GM12878 (cell line): Measurements from ENCODE around the gene MRPL27.

Experiments used
- BRCA1 ChIP-seq: IDR thresholded peaks from 2 replicates; pipeline ENCODE4 v1.6.1; 2011; ENCODE audit warnings: low read depth, low read length, improper control_type of control experiment
- CEBPB ChIP-seq, 2 experiments: fragments of 150-350 bp in 1 of 2; IDR thresholded peaks; 2 replicates each; pipeline ENCODE4 v1.6.1; 2012 to 2014; ENCODE audit warnings: low read depth in 2 of 2, low read length in 2 of 2, borderline replicate concordance in 1 of 2, inconsistent platforms in 1 of 2
- KDM1A ChIP-seq: fragments of 200-600 bp; sonication (generic); IDR thresholded peaks from 2 replicates; pipeline ENCODE4 v1.6.1; 2016; ENCODE audit warnings: borderline replicate concordance
- PML ChIP-seq: IDR thresholded peaks from 2 replicates; pipeline ENCODE4 v1.6.1; 2012; ENCODE audit warnings: low read length, inconsistent platforms
- POLR2A ChIP-seq: IDR thresholded peaks from 2 replicates; pipeline ENCODE4 v1.6.1; 2011; ENCODE audit warnings: low read depth, mild to moderate bottlenecking, low read length
- RFX5 ChIP-seq: IDR thresholded peaks from 2 replicates; pipeline ENCODE4 v1.6.1; 2011; ENCODE audit warnings: low read depth, low read length, improper control_type of control experiment
- TF ChIP-seq, protein P1 (sequence below): IDR thresholded peaks from 2 replicates; pipeline ENCODE4 v1.6.1; 2012; ENCODE audit warnings: low read length, inconsistent platforms
- TF ChIP-seq, protein P2 (sequence below), 3 experiments: IDR thresholded peaks in 2 of 3; conservative IDR thresholded peaks in 1 of 3; 2 replicates each; pipeline ENCODE4 v1.5.1; 2011; ENCODE audit warnings: low read depth in 3 of 3, low read length in 3 of 3, mild to moderate bottlenecking in 3 of 3, control low read depth in 2 of 3, moderate library complexity in 2 of 3, inconsistent platforms in 1 of 3, mixed read lengths in 1 of 3; ENCODE audit not compliant: control insufficient read depth in 2 of 3, insufficient read depth in 1 of 3; ENCODE audit errors: extremely low read depth in 1 of 3
- TF ChIP-seq, protein P3 (sequence below): fragments of 450-650 bp; IDR thresholded peaks from 2 replicates; pipeline ENCODE4 v1.6.1; 2017; ENCODE audit warnings: antibody characterized with exemption, mild to moderate bottlenecking, moderate library complexity

DNA sequence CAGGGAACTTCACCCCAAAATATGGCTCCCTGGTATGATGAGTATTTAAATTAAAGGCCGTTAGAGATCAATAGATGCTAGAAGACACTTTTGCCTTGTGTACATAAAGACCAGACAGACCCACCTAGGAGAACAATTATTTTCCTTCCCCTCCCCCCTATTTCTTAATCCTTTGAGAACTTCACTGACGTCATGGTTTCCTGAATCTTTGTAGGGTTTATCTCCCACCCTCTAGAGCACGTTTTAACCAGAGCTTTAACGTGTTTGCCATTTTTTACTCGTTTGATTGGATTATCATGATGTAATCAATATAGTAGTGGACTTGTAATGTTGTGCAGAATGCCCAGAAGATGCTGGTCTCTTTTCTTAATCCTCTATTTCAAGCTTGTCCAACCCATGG is 49.9 kb downstream of the MRPL27 start:
- TF ChIP-seq, protein P1, sequence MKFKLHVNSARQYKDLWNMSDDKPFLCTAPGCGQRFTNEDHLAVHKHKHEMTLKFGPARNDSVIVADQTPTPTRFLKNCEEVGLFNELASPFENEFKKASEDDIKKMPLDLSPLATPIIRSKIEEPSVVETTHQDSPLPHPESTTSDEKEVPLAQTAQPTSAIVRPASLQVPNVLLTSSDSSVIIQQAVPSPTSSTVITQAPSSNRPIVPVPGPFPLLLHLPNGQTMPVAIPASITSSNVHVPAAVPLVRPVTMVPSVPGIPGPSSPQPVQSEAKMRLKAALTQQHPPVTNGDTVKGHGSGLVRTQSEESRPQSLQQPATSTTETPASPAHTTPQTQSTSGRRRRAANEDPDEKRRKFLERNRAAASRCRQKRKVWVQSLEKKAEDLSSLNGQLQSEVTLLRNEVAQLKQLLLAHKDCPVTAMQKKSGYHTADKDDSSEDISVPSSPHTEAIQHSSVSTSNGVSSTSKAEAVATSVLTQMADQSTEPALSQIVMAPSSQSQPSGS: no peak
- TF ChIP-seq, protein P2, sequence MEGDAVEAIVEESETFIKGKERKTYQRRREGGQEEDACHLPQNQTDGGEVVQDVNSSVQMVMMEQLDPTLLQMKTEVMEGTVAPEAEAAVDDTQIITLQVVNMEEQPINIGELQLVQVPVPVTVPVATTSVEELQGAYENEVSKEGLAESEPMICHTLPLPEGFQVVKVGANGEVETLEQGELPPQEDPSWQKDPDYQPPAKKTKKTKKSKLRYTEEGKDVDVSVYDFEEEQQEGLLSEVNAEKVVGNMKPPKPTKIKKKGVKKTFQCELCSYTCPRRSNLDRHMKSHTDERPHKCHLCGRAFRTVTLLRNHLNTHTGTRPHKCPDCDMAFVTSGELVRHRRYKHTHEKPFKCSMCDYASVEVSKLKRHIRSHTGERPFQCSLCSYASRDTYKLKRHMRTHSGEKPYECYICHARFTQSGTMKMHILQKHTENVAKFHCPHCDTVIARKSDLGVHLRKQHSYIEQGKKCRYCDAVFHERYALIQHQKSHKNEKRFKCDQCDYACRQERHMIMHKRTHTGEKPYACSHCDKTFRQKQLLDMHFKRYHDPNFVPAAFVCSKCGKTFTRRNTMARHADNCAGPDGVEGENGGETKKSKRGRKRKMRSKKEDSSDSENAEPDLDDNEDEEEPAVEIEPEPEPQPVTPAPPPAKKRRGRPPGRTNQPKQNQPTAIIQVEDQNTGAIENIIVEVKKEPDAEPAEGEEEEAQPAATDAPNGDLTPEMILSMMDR (IDR thresholded peaks at IDR 0.05 in 2 of 3, conservative IDR thresholded peaks at IDR 0.05 in 1 of 3; ENCODE audit: control insufficient read depth in 2 of 3, extremely low read depth in 1 of 3, insufficient read depth in 1 of 3, low read depth in 3 of 3, low read length in 3 of 3): no peak
- TF ChIP-seq BRCA1 (no peak), RFX5 (no peak), POLR2A (no peak), KDM1A (no peak), PML (no peak), CEBPB (IDR thresholded peaks at IDR 0.05; ENCODE audit: borderline replicate concordance in 1 of 2, low read depth in 2 of 2, low read length in 2 of 2) (no peak)
- TF ChIP-seq, protein P3, sequence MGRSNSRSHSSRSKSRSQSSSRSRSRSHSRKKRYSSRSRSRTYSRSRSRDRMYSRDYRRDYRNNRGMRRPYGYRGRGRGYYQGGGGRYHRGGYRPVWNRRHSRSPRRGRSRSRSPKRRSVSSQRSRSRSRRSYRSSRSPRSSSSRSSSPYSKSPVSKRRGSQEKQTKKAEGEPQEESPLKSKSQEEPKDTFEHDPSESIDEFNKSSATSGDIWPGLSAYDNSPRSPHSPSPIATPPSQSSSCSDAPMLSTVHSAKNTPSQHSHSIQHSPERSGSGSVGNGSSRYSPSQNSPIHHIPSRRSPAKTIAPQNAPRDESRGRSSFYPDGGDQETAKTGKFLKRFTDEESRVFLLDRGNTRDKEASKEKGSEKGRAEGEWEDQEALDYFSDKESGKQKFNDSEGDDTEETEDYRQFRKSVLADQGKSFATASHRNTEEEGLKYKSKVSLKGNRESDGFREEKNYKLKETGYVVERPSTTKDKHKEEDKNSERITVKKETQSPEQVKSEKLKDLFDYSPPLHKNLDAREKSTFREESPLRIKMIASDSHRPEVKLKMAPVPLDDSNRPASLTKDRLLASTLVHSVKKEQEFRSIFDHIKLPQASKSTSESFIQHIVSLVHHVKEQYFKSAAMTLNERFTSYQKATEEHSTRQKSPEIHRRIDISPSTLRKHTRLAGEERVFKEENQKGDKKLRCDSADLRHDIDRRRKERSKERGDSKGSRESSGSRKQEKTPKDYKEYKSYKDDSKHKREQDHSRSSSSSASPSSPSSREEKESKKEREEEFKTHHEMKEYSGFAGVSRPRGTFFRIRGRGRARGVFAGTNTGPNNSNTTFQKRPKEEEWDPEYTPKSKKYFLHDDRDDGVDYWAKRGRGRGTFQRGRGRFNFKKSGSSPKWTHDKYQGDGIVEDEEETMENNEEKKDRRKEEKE: no peak
